ENCODE data around the gene NRM.
"Not testable (repeated sequence)": the region's sequence is repeated elsewhere in the genome, so short reads cannot be mapped to it uniquely, and the experiment has no call there.

The NRM gene

GRCh38 chr6:30719791-30720737, 29.3 kb upstream of the NRM start, which contains the start of gene TUBB:
Gene TUBB, plus strand, starts transcription at chr6:30720352. Its CDS starts 155 bp downstream, at chr6:30720507.
- DNase-seq: peak; percentile 99

DNA sequence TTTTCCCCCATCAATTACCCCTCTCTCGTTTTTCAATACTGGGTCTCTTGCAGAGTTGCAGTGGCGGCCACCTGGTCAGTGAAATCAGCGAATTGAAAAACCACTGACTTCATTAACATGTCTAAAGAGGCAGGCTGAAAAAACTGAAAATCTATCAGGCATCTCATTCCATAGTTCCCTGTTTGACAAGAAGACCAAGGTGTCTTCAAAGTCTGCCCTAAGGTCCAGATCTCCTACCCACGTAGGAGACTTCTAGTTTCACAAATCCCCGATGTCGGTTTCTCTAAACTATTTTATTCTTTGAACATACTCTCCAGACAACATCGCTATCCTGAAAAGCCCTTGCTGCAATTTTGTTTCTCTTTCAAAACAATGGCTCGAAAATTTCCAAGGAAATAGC, 28.6 kb upstream of the NRM start:
- no peak for DNase-seq

DNA sequence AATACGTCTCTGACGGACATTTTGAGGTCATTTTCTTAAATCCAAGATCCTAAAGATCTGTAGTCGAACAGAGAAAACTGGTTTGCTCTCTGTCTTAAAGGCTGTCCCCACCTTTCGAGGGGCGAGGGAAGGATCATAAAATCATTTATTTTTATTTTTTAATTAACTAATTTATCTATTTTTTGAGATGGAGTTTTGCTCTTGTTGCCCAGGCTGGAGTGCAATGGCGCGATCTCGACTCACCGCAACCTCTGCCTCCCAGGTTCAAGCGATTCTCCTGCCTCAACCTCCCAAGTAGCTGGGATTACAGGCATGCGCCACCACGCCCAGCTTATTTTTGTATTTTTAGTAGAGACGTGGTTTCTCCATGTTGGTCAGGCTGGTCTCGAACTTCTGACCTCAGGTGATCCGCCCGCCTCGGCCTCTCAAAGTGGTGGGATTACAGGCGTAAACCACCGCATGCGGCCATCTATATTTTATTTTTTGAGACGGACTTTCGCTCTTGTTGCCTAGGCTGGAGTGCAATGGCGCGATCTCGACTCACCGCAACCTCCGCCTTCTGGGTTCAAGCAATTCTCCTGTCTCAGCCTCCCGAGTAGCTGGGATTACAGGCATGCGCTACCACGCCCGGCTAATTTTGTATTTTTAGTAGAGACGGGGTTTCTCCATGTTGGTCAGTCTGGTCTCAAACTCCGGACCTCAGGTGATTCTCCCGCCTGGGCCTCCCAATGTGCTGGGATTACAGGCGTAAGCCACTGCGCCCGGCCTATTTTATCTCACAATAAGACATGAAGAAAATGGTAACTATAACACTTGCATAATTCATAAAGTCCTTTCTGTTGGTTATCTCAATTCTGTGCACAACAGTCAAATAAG, 27.3 kb upstream of the NRM start:
- not testable (repeated sequence) for DNase-seq

GRCh38 chr6:30717129-30717844, 26.5 kb upstream of the NRM start, which contains the start of gene MDC1:
Gene MDC1, minus strand, starts transcription at chr6:30717281. Its CDS starts 2,106 bp downstream, at chr6:30715175.
- peak; percentile 99 for DNase-seq

DNA sequence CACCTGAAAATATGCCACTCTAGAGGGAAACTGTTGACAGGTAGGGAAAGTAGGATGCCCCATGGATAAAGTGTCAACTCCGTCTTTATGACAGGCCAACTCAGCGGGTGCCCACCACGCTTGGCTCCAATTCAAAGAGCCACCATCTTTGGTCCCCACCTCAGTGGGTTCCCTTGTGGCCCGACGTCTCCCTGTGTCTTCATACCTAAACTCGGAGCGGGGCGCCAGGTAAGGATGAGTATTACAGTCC, 26.0 kb upstream of the NRM start:
- no peak for DNase-seq

- no peak for DNase-seq
Measured at GRCh38 chr6:30714263-30714662, 23.5 kb upstream of the NRM start.

DNA sequence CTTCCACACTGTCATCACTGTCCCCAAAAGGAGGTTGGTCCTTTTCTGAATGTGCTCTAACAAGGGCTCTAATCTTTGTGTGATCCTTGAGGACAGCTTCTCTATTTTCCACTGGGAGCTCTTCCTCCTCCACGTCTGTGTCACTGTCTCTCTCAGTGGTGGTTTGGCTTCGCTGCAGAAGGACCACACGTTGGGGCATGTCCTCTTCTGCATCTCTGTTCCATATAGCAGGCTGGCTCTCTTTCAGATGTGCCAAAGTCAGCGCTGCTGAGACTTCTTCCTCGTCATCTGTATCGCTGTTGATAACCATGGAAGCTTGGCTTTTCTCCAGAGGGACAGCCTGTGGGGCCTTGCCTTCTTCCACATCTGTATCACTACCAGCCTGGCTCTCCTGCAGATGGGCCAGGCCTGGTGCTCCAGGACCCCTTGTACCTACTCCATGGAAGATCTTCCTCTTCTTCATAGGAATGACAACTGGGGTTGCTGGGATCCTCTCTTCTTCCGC, 21.7 kb upstream of the NRM start:
- DNase-seq: no peak

DNA sequence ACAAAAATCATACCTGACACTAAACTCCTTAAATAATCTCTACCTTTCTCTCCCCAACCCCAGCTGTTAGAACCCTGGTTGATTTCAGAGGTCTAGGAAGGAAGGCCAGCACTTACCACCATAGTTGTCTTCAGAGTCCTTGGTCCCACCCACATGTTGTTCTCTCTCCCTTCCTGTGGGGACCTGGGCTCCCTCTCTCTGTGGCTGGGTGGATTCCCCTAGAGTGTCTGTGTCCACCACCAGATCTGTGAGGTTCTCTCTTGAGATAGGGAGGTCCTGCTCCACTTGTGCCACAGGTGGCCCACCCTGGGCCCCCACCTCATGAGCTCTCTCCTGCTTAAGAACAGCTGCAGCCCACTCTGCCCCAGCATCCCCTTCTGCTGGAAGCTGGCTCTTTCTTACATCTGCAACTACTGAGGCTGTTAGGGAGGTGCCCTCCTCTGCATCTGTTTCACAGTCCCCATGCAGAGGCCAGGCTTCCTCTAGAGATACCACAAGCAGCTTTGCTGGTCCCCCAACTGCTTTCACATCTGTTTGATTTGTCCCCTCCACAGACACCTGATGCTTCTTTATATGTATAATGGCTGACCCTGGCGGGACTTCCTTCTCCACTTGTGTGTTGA, 21.1 kb upstream of the NRM start:
- no peak for DNase-seq

GRCh38 chr6:30709101-30709868, 18.5 kb upstream of the NRM start:
- DNase-seq: no peak

DNA sequence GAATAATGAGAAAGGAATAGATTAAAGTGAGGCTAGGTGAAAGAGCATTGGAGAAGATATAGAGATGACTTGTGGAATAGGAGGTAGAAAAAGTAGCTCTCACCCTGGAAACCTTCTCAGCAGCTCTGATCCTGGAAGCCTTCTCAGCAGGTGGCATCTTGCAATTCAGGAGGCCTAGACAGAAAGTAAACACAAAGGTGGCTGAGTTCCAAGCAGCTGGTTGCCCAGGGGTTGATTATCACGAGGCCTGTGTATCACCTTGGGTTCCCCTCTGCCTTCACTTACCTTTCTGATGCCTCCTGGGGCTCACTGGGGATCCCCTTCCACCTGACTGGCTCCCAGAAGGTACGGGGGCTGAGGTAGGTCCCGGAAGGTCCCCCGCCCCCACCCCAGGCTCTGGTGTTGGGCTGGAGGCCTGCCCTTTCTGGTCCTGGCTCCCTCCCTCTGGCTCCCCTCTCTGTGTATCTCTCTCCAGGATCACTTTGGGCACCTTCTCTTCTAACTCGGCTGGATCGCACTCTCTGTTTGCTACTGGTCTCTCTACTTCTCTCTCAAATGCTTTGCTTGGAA, 16.6 kb upstream of the NRM start:
- peak; percentile 92 for DNase-seq

- DNase-seq: no peak
Measured at GRCh38 chr6:30705620-30706019, 14.8 kb upstream of the NRM start.

DNA sequence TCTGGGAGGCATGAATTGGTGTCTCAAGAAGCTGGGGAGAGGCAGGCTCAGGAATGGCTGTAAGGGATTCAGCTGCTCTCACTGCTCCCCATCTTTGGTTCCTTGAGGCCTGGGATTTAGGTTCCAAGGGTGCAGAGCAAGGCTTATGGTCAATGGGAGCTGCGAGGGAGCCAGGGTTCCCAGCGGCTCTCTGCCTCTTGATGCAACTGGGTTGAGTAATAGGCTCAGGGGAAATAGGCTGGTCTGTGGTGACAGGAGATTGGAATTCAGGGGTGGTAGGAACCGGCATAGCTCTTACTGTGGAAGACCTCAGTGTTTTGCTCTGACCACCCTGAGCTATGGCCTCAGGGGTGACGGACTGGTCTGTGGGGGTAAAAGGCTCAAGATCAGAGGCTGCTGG, 13.0 kb upstream of the NRM start:
- DNase-seq: no peak

GRCh38 chr6:30703011-30703410, 12.2 kb upstream of the NRM start:
- no peak for DNase-seq

DNA sequence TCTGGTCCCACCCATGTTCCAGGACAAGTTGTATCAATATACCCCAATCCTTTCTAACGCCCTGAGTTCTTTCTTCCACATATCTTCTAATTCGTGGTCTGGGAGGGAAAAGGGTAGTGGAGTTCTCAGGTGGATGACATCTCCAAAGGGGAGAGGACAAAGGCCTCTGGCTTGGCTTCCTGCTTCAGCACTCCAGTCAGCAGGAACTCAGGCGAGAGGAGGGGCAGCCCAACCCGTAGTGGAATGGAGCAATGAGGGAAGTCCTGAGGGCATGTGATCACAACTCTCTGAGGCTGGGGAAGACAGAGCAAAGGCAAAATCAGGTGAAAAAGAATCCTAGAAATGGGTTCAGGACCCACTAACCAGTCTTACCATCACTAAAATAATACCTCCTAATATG, 9.6 kb upstream of the NRM start:
- no peak for DNase-seq

DNA sequence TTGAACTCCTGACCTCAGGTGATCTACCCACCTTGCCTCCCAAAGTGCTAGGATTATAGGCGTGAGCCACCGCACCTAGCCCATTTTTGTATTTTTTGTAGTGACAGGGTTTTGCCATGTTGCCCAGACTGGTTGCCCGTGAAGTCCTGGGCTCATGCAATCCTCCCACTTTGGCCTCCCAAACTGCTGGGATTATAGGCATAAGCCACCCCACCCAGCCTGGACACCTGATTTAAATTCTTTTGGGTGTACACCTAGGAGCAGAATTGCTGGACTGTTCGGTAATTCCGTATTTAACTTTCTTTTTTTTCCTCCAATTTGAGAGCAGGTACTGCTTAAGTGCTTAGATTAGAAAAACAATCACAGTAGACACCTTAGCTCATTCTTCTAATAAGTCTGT, 5.6 kb upstream of the NRM start:
- DNase-seq: no peak

DNA sequence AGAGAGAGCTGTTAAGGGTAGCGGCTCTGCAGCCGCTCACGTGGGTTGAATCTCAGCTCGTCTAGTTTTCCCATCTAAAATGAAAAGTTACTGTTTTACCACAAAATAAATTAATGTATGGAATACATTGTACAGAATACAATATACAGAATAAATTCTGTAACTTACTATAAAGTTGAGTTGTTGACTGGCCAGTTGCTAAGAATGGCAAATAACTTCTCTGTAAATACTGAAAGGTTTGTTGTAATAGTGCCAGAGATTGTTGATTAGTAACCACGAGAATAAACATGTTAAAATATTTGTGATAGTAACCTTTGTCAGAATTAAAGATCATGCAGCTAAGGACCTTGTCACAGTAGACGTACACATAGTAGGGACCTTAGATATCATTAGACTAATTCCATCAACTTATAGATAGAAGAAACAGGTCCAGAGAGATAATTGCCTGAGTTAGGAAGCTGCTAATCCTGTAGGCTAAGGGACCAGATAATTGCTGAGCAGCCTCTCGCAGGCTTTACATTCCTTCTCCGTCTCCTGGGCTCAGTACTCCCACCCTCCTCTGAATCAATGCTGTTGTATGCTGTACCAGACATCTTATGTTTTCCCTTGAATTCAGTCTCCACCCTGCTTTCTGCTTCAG, 544 bp upstream of the NRM start:
- DNase-seq: no peak

DNA sequence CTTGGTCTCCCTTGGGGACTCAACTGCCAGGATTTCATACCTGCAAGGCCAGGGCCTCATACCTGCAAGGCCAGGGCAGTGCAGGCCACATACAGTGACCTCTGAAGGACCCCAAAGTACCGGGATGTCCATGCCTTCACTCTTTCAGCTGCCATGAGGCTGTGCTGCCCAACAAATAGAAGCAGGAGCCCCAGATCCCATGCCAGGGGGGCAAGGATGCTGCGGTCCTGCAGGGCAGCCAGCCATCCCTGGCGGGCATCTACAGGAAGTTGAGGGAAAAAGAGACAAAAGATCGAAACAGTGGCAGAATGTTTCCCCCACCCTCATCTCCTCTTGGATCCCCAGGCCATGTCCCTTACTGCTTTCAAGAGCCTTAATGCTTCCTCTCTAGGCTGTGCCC, 799 bp downstream of the NRM start:
- DNase-seq: no peak

GRCh38 chr6:30689022-30689865, 1.5 kb downstream of the NRM start:
- DNase-seq: no peak

DNA sequence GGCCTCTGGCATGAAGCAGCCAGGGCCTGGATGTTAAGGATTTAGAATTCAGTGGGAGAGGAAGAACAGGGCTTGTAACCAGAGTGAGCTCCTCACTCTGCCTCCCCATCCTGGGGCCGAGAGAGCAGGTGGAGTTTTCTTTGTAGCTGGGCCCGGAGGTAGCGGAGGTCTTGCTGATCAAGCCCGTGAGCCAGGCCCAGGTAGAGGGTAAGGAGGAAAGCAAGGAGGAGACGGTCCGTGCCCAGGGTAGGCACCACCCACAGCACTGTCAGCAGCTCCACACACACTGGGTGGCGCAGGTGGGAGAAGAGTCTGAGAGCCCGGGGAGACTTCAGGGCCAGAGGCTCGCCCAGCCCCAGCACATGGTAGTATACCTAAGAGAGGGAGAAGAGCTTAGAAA, 2.2 kb downstream of the NRM start:
- DNase-seq: no peak
